Endothelial cell of umbilical vein (primary cell): Measurements from ENCODE around the gene PRXL2C.

Source experiments
- FOS ChIP-seq: IDR thresholded peaks from 2 replicates; pipeline ENCODE4 v1.6.1; 2011; ENCODE audit warnings: mild to moderate bottlenecking, low read length, moderate library complexity, borderline replicate concordance; ENCODE audit not compliant: insufficient read depth
- TF ChIP-seq, protein P1 (sequence below), 2 donors: IDR thresholded peaks; 1 replicate in 1 of 2; 2 replicates in 1 of 2; pipeline ENCODE4 v1.5.1; 2011; ENCODE audit warnings: low read length in 2 of 2, mild to moderate bottlenecking in 2 of 2, moderate library complexity in 2 of 2, control low read depth in 1 of 2, inconsistent platforms in 1 of 2, low read depth in 1 of 2; ENCODE audit not compliant: insufficient read depth in 1 of 2; ENCODE audit errors: extremely low read depth in 1 of 2

GRCh38 chr9:96646081-96646991 lies 8.8 kb downstream of the PRXL2C start:
- TF ChIP-seq, protein P1, sequence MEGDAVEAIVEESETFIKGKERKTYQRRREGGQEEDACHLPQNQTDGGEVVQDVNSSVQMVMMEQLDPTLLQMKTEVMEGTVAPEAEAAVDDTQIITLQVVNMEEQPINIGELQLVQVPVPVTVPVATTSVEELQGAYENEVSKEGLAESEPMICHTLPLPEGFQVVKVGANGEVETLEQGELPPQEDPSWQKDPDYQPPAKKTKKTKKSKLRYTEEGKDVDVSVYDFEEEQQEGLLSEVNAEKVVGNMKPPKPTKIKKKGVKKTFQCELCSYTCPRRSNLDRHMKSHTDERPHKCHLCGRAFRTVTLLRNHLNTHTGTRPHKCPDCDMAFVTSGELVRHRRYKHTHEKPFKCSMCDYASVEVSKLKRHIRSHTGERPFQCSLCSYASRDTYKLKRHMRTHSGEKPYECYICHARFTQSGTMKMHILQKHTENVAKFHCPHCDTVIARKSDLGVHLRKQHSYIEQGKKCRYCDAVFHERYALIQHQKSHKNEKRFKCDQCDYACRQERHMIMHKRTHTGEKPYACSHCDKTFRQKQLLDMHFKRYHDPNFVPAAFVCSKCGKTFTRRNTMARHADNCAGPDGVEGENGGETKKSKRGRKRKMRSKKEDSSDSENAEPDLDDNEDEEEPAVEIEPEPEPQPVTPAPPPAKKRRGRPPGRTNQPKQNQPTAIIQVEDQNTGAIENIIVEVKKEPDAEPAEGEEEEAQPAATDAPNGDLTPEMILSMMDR (IDR thresholded peaks at IDR 0.05; ENCODE audit: extremely low read depth in 1 of 2, insufficient read depth in 1 of 2, low read depth in 1 of 2, low read length in 2 of 2): no peak
- no peak for TF ChIP-seq FOS
